ENCODE results near the gene SLC6A6. TPM values are rescaled to one million over a fixed set of nuclear protein-coding genes. Genes with fewer than 3 reads are reported as not detected.

Gene SLC6A6
- polyA plus RNA-seq, 1 of the 3 experiments (the other 2 are of a cell fraction) = 19.1 TPM

DNA sequence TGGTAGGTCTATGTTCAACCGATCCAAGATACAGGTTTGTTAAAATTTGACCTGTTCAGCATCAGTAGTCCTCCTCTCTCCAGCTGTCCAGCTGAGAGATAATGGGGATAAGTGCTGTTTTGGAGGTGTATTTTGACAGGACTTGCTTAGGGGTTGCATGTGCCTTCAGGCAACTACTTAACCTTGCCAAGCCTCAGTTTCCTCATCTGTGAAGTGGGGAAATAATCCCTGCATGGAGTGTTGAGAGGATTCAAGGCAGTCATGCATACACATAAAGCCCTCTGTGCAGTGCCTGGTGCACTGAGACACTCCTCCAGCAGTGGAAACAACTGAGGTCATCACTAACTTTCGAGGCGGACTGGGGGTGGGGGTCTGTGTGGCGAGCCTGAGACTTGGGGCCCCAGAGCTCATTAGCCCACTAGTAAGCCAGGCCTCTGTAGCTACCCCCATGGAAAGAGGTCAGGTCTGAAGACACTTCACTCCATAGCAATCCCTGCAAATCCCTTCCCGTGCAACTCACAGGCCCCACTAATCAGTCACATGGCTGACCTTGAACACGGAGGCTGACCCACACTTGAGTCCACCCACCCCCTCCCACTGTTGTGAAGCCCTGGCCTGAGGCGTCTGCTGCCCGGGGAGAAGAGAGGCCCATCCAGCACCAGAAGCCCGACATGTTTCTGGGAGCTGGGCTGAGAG lies 25.9 kb upstream of the SLC6A6 start (continued):
- TF ChIP-seq, protein P1, sequence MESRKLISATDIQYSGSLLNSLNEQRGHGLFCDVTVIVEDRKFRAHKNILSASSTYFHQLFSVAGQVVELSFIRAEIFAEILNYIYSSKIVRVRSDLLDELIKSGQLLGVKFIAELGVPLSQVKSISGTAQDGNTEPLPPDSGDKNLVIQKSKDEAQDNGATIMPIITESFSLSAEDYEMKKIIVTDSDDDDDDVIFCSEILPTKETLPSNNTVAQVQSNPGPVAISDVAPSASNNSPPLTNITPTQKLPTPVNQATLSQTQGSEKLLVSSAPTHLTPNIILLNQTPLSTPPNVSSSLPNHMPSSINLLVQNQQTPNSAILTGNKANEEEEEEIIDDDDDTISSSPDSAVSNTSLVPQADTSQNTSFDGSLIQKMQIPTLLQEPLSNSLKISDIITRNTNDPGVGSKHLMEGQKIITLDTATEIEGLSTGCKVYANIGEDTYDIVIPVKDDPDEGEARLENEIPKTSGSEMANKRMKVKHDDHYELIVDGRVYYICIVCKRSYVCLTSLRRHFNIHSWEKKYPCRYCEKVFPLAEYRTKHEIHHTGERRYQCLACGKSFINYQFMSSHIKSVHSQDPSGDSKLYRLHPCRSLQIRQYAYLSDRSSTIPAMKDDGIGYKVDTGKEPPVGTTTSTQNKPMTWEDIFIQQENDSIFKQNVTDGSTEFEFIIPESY (IDR thresholded peaks at IDR 0.05; ENCODE audit: borderline replicate concordance, low read depth) = no peak
- no peak for TF ChIP-seq USF2 (IDR thresholded peaks at IDR 0.05; ENCODE audit: borderline replicate concordance, low read depth, low read length)
- TF ChIP-seq, protein P2, sequence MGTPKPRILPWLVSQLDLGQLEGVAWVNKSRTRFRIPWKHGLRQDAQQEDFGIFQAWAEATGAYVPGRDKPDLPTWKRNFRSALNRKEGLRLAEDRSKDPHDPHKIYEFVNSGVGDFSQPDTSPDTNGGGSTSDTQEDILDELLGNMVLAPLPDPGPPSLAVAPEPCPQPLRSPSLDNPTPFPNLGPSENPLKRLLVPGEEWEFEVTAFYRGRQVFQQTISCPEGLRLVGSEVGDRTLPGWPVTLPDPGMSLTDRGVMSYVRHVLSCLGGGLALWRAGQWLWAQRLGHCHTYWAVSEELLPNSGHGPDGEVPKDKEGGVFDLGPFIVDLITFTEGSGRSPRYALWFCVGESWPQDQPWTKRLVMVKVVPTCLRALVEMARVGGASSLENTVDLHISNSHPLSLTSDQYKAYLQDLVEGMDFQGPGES (IDR thresholded peaks at IDR 0.05; ENCODE audit: low read depth, low read length) = no peak

- DNase-seq = no peak
- H3K4me2 ChIP-seq = no peak overlapping the region
- no peaks in the 10 kb centered on the region for H3K36me3 ChIP-seq (replicated peaks in 1 of 2; ENCODE audit: control insufficient read depth in 1 of 2, insufficient read depth in 2 of 2, low read length in 1 of 2)
- no peaks in the 10 kb centered on the region for H3K9me3 ChIP-seq
- H2AFZ ChIP-seq (ENCODE audit: low read depth) = no peak overlapping the region
- peaks cover 7% of the 10 kb centered on the region; the same call in 1 of the 2 replicates for H3K27me3 ChIP-seq (ENCODE audit: insufficient read depth)
- no peak overlapping the region for H3K9ac ChIP-seq
- WGBS (ENCODE audit: low lambda C conversion rate) = 63% methylated on average over 3 of the region's 6 CpGs
- H3F3A ChIP-seq (replicated peaks; ENCODE audit: insufficient read depth) = no peaks in the 10 kb centered on the region
- ChIA-PET POLR2A (no interaction called here), CTCF (interaction anchor here (1.2 to 2.1 kb wide), 3 partner anchors 84 to 91 kb away, joined by 3 to 8 read pairs (median 3); no protein-coding TSS in a partner anchor)
- H3K27ac ChIP-seq (ENCODE audit: low read depth in 2 of 2, low read length in 1 of 2) = no peak overlapping the region
- H3K9me2 ChIP-seq = no peaks in the 10 kb centered on the region
- H3K4me3 ChIP-seq (ENCODE audit: low read depth in 2 of 2, low read length in 1 of 2) = no peak overlapping the region
- TF ChIP-seq GATA2 (CRISPR knock-in tag; IDR thresholded peaks at IDR 0.05) (no peak), CHD2 (IDR thresholded peaks at IDR 0.05; ENCODE audit: low read length, partially characterized antibody) (no peak), USF2 (IDR thresholded peaks at IDR 0.05; ENCODE audit: borderline replicate concordance, low read depth, low read length) (no peak), TCF12 (IDR thresholded peaks at IDR 0.05) (no peak), MXI1 (IDR thresholded peaks at IDR 0.05; ENCODE audit: low read depth, low read length) (no peak), FOXJ3 (CRISPR knock-in tag; IDR thresholded peaks at IDR 0.05) (no peak), TEAD4 (IDR thresholded peaks at IDR 0.05; ENCODE audit: borderline replicate concordance, insufficient read depth) (no peak), REST (IDR thresholded peaks at IDR 0.05; ENCODE audit: low read depth, low read length) (no peak), TAF1 (IDR thresholded peaks at IDR 0.05; ENCODE audit: borderline replicate concordance, low read depth, low read length) (no peak), YY1 (IDR thresholded peaks at IDR 0.05; ENCODE audit: low read depth) (no peak), RCOR1 (IDR thresholded peaks at IDR 0.05; ENCODE audit: low read length) (no peak), RFX5 (IDR thresholded peaks at IDR 0.05; ENCODE audit: low read length) (no peak), GABPA (IDR thresholded peaks at IDR 0.05; ENCODE audit: low read depth) (no peak)
- TF ChIP-seq, protein P3, sequence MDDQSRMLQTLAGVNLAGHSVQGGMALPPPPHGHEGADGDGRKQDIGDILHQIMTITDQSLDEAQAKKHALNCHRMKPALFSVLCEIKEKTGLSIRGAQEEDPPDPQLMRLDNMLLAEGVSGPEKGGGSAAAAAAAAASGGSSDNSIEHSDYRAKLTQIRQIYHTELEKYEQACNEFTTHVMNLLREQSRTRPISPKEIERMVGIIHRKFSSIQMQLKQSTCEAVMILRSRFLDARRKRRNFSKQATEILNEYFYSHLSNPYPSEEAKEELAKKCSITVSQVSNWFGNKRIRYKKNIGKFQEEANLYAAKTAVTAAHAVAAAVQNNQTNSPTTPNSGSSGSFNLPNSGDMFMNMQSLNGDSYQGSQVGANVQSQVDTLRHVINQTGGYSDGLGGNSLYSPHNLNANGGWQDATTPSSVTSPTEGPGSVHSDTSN (IDR thresholded peaks at IDR 0.05) = no peak
- no peaks in the 10 kb centered on the region for H4K20me1 ChIP-seq (ENCODE audit: insufficient read depth)
- H3K4me1 ChIP-seq (ENCODE audit: control insufficient read depth in 1 of 2, insufficient read depth in 2 of 2, low read depth in 1 of 2, low read length in 1 of 2) = peaks cover 2 to 20% of the 10 kb centered on the region in 2 experiments; a peak in 2 of 4 replicates
- no peaks in the 10 kb centered on the region for H3K79me2 ChIP-seq (ENCODE audit: insufficient read depth)
These were observed 25.2 kb upstream of the SLC6A6 start for GRCh38 chr3:14377044-14377837.

Data from SK-N-SH (cell line).